NCI-H345 treated with DMSO at 0.1 percent for 48 hours (cell line): ENCODE results near the gene TBC1D16.

ENCODE experiments used
- DNase-seq: peaks from one replicate; lab custom pipeline; 2025; ENCODE audit not compliant: unreplicated experiment; lab: John Stamatoyannopoulos, UW

TBC1D16 gene

DNA sequence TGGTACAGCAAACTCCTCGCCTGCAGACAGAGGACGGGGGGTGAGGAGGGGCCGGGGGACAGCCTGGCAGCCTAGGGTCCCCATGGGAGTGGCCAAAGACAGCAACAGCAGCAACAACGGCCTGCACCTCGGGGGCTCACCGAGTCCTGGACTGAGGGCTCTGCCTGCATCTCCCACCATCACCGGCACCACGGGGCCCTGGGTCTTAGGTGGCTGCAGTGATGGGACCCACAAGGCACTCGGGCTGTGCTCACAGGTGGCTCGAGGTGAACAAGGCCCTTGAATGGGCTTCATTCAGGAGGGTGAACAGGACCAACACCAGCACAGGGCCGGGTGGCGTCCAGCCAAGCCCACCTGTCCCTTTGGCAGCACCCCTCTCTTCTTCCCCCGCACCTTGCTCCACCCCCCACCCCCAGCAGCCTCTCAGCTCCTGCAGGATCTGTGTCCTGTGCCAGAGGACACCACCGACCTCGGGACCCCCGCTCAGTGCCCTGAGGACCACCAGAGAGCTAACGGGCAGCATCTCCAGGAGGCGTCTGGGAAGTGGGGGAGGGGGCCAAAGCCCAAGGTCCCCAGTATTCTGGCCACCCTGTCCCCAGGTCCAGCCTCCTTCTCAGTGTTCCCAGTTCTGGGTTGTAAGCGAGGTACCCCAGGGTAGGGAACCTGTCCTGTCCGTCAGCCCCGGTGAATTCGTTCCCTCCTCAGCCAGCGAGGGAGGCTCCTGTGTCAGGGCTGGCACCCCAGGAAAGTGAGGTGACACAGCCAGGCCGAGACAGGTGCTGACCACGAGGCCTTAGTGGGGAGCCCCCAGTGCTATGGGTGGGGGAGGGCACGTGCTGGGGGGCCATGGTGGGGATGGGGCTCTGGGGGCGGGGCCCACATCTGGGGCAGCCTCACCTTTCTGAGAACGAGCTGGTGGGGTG is 94.3 kb downstream of the TBC1D16 start:
- no peak for DNase-seq

- DNase-seq = no peak
Measured at GRCh38 chr17:79940459-79941087, 95.1 kb downstream of the TBC1D16 start.

DNA sequence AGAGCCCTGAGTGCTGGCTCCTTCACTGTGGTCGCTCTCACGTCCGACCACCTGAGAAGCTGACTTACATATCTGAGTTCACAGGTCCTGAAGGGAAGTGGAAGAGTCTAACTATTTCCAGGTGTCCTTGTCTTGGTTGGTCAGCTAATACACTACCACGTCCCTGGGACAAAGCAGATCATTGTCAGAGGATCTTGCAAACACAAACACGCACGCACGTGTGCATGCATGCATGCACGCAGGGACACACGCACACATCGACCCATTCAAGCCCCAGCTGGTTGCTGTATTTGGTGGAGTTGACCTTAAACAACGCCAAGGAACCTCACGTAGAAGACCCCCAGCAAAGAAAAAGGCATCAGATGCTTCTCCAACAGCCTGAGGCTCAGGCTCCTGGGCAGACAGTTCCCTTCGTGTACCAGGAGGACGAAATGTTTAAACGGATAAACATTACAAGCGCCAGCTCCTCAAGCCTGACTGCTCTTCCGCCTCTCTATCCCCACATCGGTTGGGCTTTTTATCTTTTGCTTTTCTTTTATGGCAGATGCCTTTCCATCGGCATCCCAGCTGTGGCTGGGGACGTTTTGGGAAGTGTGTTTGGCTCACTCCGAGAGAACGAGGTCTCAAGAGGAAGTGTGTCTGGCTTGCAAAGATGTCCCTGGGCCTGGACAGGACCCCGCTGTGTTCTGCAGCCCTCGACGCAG is 95.8 kb downstream of the TBC1D16 start:
- no peak for DNase-seq

DNA sequence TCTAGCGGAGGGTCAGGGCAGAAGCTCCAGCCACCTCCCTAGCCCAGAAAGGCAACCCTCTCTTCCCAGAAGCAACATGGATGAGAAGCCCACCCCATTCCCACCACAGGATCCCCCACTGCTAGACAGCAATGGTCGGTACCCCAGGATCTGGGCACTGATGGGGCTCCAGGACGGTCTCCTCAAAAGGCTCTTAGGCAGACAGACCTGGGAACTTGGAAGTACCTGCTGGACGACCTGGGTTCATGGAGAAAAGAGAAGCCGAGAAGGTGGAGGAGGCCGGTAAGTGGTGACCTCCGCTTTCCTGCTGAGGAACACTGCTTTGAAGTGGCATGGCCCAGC is 96.6 kb downstream of the TBC1D16 start:
- no peak for DNase-seq

DNA sequence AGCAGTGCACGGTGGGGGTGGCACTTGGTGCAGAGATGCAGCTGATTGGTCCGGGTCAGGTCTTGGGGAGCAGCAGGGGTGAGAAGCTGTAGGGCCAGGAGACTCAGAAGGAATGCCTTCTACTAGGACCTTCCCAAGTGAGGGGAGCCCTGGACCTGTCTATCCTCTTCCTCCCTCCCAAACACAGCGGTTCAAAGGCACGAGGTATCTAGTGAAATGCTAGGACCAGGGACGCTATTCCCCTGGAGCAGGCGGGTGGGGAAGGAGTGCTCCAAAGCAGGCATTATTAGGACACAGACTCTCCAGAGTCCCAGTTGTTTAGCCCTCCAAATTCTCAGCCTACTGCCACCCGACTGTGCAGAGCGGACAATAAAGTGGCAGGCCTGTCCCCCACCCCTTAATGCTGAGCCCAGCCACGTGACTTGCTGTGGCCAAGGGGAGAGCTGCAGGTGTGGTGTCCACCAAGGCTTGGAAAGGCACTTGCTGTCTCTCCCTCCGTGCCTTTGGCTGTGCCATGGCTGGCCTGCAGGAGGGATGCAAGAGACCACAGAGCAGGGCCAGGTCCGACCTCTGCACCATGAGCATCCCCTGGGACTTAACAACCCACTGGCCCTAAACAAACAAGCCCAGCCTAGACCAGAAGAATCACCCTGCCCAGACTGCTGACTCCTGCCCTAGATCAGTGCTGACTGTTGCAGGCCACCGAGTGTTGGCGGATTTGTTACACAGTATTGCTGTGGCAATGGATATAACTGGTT is 97.2 kb downstream of the TBC1D16 start:
- no peak for DNase-seq

- no peak for DNase-seq
Measured at GRCh38 chr17:79937391-79938335, 98.0 kb downstream of the TBC1D16 start.

- DNase-seq = no peak
Measured at GRCh38 chr17:79936641-79937381, 98.9 kb downstream of the TBC1D16 start.

DNA sequence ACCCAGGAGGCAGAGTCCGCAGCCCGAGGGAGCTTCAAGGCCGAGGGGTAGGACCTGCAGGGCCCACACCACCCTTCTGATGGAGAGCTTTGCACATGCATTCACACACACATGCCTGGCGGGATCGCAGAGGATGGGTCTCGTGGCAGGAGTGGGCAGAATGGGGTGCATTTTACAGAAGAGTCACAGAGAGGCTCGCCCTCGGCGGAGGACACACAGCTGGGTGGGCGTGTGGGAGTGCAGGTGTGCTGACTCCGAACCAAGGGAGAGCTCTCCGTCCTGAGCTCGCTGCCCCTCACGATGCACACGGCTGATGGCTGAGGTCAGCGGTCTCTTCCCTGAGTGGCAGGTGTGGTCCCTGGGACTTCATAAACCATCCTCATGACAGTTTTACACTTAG is 99.6 kb downstream of the TBC1D16 start:
- no peak for DNase-seq

DNA sequence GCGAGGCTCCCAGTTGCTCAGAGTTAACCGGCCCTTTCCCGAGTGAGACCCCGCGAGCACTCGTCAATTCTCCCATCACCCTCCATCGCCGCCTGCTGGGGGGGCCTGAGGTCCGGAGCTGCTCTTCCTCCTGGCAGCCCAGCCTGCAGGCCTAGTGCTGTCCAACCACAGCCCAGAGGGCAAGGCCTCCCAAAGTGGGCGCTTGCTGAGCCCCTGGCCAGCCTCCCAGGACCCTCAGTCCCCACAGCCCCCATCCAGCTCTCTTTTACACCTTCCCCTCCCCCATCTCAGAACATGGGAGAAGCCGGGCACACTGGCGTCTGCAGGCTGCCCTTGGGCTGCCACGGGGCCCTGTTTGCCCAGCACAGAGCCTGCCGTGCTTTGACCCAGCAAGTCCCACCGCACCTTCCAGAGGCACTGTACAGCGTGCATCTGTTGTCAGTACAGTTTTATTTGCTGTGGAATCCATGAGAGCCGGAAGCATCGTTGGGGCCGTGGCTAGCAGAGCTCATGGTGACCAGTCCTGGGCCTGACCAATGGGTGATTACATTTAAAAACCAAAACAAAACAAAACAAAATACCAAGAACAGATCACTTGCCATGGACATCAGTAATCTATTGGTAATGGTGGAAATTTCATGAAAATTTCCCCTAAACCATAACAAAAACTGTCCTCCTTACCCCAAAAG is 100.3 kb downstream of the TBC1D16 start:
- DNase-seq = no peak

DNA sequence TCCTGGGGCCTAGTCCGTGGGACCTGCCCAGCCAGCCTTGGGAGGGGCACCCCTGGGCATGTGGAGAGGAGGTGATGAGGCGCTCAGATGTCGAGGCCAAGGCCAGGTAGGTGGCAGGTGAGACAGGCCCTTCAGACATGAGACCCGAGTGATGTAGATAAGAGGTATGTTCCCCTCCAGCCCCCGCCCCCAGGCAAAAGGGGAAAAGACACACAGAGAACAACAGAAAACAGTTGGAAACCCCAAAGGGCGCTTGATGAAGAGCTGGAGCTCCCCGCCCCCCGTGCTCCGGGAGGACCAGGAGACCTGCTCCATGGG is 101.1 kb downstream of the TBC1D16 start:
- no peak for DNase-seq

DNA sequence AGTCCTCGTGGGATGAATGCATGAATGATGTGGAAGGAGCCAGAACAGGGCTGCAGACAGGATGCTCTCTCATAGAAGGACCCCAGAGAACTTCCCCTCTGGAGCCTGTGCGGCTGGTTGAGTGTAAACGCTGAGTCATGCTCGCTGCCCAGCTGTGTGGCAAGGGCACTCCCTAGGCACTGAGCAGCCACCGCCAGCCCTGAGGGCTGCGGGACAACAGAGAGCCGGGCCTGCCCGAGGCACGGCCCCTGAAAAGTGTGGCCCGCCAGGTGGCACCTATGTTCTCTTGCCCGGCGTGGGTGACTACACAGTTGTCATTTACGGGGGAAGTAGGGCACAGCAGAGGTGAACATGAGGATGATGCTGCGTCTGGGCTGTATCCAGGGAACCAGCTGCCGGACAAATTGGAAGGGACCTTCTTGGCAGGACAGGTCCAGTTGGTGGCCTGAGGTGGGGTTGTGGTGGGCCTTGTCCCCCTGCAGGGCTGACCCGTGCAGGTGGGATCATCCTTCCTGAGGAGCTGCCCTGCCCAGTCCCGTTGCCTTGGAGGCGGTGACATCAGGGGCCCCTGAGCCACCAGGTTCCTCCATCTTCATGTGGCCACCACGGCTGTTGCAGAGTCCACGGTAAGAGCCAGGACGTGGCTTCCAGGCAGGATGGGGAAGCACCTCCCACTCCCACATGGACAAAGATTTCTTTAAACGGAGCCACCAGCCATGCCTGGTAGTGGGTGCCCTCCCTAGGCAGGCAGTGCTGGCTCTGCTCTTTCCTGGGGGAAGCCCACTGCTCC is 101.6 kb downstream of the TBC1D16 start:
- peak; percentile 34 for DNase-seq

GRCh38 chr17:79932451-79933306 is 103.0 kb downstream of the TBC1D16 start:
- DNase-seq = no peak

- no peak for DNase-seq
Measured at GRCh38 chr17:79931817-79932309, 103.8 kb downstream of the TBC1D16 start.

DNA sequence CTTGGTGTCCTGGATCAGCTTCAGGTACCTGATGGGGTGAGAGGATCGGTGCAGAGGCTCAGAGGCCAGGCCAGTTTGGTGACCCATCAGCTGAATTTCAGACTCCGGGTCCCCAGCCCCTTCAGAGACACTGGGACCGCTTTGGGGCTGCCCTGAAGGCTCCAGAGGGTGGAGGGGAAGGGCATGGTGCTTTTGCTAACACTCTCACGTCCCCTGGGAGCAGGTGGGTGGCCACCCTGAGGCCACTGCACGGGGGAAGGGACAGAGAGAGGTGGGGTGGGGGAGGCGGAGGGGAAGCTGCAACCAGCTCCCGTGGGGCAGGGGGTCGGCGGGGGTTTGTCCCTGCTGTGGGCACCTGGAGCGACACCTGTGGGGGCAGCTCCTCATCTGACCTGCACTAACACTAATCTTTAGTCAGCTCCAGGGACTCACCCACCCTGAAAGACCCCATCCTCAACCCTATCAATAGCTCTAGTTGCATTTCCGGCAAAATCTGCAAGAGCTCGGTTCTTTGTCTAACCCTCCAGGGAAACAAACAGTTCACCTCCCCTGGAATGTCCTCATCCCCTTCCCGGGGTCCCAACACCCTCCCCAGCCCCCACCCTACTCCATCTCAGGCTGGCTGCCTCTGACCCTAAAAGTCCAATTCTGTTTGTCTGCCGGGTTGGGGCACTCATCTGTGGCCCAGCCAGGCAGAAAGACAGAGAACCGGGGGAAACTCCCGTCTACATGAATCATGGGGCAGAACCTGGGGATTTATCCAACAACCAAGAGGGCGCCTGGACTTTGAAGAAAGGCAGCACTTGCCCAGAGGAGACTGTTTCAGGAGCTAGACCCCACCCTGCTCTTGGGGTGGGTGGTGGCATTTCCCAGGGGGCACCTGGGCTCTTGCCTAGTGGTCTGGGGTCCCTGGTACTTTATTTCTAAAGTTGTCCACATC is 104.5 kb downstream of the TBC1D16 start:
- DNase-seq = no peak

- no peak for DNase-seq
Measured at GRCh38 chr17:79930062-79930876, 105.4 kb downstream of the TBC1D16 start.
